Muscle layer of duodenum (tissue), 2 donors: ENCODE measurements around the gene PLA2G7.
"Not testable (repeated sequence)": the region's sequence is repeated elsewhere in the genome, so short reads cannot be mapped to it uniquely, and the experiment has no call there.

Experiments used
- H3K27ac ChIP-seq: one replicate; pipeline ENCODE4 v1.7.0; 2013; ENCODE audit warnings: mild to moderate bottlenecking, low read length
- H3K27me3 ChIP-seq: one replicate; pipeline ENCODE4 v1.7.0; 2013; ENCODE audit warnings: low read depth, mild to moderate bottlenecking, control low read depth, low read length
- H3K36me3 ChIP-seq, 2 donors: one replicate each; pipeline ENCODE4 v1.7.0; 2013; ENCODE audit warnings: low read length in 2 of 2, control low read depth in 1 of 2, mild to moderate bottlenecking in 1 of 2; ENCODE audit not compliant: insufficient read depth in 2 of 2, control insufficient read depth in 1 of 2
- H3K4me1 ChIP-seq, 2 donors: one replicate each; pipeline ENCODE4 v1.7.0; 2013; ENCODE audit warnings: low read length in 2 of 2, mild to moderate bottlenecking in 2 of 2, control low read depth in 1 of 2, moderate library complexity in 1 of 2; ENCODE audit not compliant: insufficient read depth in 2 of 2, control insufficient read depth in 1 of 2
- H3K4me3 ChIP-seq, 2 donors: one replicate each; pipeline ENCODE4 v1.7.0; 2013; ENCODE audit warnings: low read length in 2 of 2, low read depth in 1 of 2, mild to moderate bottlenecking in 1 of 2
- H3K9me3 ChIP-seq, 2 donors: one replicate each; pipeline ENCODE4 v1.7.0; 2013; ENCODE audit warnings: low read length in 2 of 2, control low read depth in 1 of 2, mild to moderate bottlenecking in 1 of 2; ENCODE audit not compliant: control insufficient read depth in 1 of 2
- donor health status: healthy.

The PLA2G7 gene

DNA sequence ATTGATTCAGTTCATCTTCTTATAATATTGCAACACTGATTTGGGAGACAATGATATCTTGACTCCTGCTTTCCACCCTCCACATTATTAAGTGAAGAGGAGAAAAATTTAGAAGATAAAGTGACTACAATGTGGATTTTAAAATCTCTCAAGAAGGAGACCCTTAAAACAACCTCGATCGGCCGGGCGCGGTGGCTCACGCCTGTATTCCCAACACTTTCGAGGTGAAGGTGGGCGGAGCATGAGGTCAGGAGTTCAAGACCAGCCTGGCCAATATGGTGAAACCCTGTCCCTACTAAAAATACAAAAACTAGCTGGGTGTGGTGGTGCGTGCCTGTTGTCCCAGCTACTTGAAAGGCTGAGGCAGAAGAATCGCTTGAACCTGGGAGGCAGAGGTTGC lies 29.1 kb upstream of the PLA2G7 start:
- H3K9me3 ChIP-seq, H3K4me1 ChIP-seq, H3K4me3 ChIP-seq, H3K27me3 ChIP-seq, H3K36me3 ChIP-seq, H3K27ac ChIP-seq: not testable (repeated sequence)

DNA sequence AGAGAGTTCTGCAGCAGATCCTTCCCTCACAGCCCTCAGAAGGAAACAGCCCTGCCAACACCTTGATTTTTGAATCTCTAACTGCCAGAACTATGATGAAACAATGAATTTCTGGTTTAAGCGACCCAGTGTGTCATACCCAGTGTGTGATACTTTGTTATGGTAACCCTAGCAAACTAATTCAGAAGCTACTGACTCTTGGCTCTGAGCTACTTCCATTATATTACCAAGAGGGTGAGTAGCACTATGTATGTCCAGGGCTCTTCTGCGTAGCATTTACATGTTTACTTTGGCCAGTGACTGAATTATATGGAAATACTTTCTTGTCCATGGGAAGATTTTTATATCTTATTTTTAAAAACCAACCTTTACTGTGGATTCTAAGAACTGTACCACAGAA lies 28.3 kb upstream of the PLA2G7 start:
- H3K27me3 ChIP-seq = no peaks in the 10 kb centered on the region
- no peaks in the 10 kb centered on the region for H3K4me1 ChIP-seq
- no peaks in the 10 kb centered on the region for H3K36me3 ChIP-seq
- H3K9me3 ChIP-seq = no peaks in the 10 kb centered on the region
- no peak overlapping the region for H3K4me3 ChIP-seq
- H3K27ac ChIP-seq = no peak overlapping the region

DNA sequence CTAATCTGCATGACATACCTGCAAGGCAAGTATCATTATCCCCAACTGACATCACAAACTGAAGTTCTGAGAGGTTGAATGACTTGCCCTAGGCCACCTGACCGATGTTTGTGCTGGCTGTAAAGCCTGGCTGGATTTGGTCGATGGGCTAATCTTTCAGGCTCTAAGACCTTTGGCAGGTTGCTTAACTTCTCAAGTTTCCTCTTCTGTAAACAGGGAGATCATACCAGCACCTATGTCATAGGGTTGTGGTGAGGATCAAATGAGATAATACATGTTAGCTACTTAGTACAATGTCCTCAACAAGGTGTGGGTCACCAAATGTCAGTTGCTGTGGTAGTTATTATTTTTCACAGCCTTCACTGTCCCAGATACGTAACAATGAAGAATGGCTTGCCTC lies 25.8 kb upstream of the PLA2G7 start:
- H3K4me1 ChIP-seq = no peaks in the 10 kb centered on the region
- H3K27me3 ChIP-seq = no peaks in the 10 kb centered on the region
- H3K4me3 ChIP-seq = no peak overlapping the region
- no peaks in the 10 kb centered on the region for H3K36me3 ChIP-seq
- no peak overlapping the region for H3K27ac ChIP-seq
- H3K9me3 ChIP-seq = no peaks in the 10 kb centered on the region

DNA sequence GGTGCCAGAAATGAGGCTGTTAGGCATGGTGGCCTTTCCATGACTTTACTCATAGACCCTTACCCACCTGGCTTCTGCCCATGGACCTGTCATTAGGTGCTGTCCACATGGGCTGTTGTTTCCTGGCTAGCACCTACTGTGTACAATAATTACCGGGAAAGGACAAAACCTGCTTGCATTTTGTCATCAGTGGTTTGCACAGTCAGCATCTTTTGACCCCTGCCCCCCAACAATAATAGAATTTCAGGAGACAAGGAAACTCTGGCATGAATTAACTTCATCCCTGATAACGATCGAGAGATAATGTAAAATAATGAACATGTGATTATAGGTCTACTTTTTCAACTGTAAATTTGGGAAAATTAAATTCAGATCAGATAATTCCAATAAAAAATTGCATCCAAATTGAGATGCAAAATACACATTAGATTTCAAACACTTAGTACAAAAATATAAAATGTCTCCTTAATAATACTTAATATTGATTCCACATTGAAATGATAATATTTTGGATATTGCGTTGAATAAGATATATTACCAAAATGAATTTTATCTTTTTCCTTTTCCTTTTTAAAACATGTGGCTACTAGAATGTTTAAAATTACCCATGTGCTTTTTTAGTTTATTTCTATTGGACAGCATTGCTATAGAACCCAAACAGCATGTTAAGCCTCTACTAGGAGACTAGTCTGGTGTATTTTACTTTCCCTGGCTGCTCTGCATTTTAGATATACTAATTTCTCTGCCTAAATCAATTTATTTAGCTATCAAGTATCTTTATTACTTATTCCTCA lies 24.0 kb upstream of the PLA2G7 start:
- Histone ChIP-seq H3K4me1 (no peaks in the 10 kb centered on the region), H3K36me3 (no peaks in the 10 kb centered on the region), H3K27ac (no peak overlapping the region), H3K9me3 (no peaks in the 10 kb centered on the region), H3K27me3 (no peaks in the 10 kb centered on the region), H3K4me3 (no peak overlapping the region)

DNA sequence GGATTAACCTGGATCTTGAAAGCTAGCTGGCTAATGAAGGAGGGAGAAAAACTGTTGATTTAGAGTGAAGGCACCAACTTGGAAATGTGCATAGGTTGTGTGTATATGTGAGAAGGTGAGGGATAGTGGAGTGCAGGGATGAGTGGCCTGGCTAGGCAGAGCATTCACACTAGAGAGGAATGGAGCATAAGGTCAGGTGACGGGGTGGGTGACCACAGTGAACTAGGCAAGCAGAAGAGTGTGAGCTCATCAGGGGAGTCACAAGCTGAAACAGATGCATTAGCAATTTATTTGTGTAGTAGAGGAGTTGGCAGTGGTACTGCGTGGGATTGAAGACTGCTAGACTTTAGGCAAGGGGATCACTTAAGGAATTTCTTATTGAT lies 22.0 kb upstream of the PLA2G7 start:
- Histone ChIP-seq H3K27ac (no peak overlapping the region), H3K27me3 (no peaks in the 10 kb centered on the region), H3K4me3 (no peak overlapping the region), H3K4me1 (no peaks in the 10 kb centered on the region), H3K9me3 (no peaks in the 10 kb centered on the region), H3K36me3 (no peaks in the 10 kb centered on the region)

DNA sequence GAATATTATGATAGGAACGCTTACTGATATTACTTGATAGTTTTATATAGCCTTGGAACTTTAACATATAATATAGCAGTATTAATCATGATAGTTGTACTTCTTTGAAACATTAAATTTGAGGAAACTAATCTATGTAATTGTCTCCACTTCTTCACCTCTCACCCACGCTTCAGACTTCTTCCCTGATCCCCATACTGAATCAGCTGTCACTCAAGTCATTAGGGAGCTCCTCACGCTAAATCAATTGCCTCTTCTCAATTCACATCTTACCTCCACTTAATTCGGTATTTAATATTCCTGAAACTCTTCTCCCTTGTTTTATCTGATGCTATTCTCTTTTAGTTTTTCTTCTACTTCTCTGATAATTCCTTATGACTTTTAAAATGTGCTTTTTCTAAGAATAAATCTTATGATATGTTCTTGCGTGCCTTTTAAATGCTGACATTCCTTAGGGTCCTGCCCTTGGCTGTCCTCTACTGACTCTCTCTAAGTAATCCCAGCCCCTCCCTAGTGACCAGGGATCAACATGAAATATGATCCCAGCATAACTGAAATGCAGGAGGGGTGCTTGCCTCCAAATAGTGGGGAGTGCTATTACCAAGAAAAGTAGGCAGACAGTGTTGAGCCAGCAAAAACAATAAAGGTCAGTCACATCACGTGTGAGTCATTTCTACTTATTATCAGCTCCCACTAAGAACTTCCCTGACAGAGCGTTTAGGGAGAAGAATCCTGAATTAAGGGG lies 21.5 kb upstream of the PLA2G7 start:
- Histone ChIP-seq H3K36me3 (no peaks in the 10 kb centered on the region), H3K27me3 (no peaks in the 10 kb centered on the region), H3K4me1 (no peaks in the 10 kb centered on the region), H3K4me3 (no peak overlapping the region), H3K27ac (no peak overlapping the region), H3K9me3 (no peaks in the 10 kb centered on the region)

DNA sequence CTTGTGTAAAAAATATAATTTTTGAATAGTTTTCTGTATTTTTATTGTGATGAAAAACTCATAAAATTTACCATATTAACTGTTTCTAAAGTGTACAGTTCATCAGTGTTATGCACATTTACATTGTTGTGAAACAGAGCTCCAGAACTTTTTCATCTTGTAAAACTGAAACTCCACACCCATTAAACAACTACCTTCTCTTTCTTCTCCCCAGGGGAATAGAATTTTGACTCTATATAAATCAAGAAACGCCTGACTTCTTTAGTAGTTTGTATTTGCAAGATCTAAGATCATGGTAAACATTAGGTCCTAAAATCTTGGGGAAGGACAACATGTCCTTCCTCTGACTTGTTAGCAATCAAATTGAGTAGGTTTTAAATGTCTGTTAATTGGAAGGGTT lies 20.7 kb upstream of the PLA2G7 start:
- no peaks in the 10 kb centered on the region for H3K9me3 ChIP-seq
- no peak overlapping the region for H3K4me3 ChIP-seq
- no peaks in the 10 kb centered on the region for H3K27me3 ChIP-seq
- H3K36me3 ChIP-seq = no peaks in the 10 kb centered on the region
- no peak overlapping the region for H3K27ac ChIP-seq
- no peaks in the 10 kb centered on the region for H3K4me1 ChIP-seq

DNA sequence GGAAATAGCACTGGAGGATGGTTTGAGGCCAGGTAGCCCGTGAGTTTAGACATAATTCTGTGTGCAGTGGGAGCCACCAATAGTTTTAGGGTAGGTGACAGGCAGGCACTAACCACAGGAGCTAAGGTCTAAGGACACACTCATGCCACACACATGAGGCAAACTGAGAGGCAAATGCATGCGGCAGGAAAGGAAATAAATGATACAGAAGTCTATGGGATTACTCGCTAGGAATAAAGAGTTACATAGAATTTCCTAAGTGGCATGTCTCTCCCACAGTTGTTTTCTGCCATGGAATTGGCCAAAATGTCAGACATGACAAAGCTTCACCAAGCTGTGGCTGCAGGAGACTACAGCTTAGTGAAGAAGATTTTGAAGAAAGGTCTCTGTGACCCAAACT lies 16.5 kb upstream of the PLA2G7 start:
- H3K27me3 ChIP-seq = no peaks in the 10 kb centered on the region
- H3K9me3 ChIP-seq = no peaks in the 10 kb centered on the region
- H3K36me3 ChIP-seq = no peaks in the 10 kb centered on the region
- H3K27ac ChIP-seq = no peak overlapping the region
- no peak overlapping the region for H3K4me3 ChIP-seq
- H3K4me1 ChIP-seq = no peaks in the 10 kb centered on the region

DNA sequence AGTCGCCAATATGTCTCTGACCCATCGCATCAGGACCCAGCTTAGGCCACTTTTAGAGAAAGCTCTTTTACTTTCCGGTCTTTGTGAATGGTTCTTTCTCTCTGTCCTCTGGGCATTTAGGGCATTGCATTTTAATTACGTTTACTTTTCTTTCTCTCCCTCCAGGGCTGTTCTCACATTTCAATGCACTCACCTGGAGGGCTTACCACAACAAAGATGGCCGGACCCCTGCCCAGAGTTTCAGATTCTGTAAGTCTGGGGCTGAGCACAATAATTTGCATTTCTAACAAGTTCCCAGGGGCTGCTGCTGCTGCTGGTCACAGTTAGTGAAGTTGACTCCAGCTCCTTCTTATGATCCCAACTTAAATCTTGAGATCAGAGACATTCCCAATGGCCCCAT lies 14.6 kb upstream of the PLA2G7 start:
- Histone ChIP-seq H3K4me1 (no peaks in the 10 kb centered on the region), H3K4me3 (no peak overlapping the region), H3K36me3 (no peaks in the 10 kb centered on the region), H3K27me3 (no peaks in the 10 kb centered on the region), H3K9me3 (no peaks in the 10 kb centered on the region), H3K27ac (no peak overlapping the region)

DNA sequence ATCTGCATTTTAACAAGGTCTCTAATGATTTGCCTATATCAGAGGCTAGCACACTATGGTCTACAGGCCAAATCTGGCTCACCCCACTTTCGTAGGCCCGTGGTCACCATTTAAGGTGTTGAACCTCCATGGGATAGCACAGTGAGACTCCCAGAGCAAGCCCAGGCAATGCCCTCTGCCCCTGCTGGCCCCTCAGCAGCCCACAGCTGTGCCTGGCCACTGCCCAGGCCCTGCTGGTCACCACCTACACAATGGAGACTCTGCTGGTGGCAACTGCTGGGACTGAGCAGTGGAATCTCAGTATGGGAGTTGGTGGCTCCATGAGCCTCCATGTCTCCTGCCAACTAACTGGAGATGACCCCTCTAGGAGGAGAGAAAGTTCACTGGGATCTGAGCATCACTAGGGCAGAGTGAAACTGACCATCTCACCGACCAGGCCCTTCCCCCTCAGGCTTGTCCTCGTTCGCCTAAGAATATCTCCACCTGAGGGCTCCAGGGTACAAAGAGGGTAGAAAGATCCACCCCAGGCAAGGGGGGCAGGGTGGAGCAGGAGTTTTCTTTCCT lies 13.8 kb upstream of the PLA2G7 start:
- no peak overlapping the region for H3K27ac ChIP-seq
- no peaks in the 10 kb centered on the region for H3K27me3 ChIP-seq
- H3K9me3 ChIP-seq = no peaks in the 10 kb centered on the region
- H3K4me3 ChIP-seq = no peak overlapping the region
- H3K4me1 ChIP-seq = no peaks in the 10 kb centered on the region
- no peaks in the 10 kb centered on the region for H3K36me3 ChIP-seq

DNA sequence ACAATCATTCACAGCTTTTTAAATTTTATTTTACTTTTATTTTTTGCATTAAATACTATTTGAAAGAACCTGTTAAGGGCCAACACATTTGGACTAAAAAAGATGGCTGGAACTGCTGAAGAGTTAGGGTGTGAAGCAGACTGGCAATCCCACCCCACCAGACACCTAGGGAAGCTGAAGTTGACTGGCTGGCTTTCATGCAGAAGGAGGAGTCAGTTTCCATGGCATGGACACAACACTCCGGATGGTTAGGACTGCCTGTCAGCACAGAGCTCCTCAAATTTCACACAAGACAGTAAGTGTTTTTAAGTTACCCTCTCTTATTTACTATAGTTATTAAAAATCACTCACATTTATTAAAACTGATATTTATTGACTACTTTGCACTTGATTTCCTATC lies 11.5 kb upstream of the PLA2G7 start, which contains the start of gene ANKRD66:
TSS of gene ANKRD66 (plus strand) at position 238 of the 400 bp plus-strand sequence. CDS start 5,016 bp downstream, outside the sequence.
- no peaks in the 10 kb centered on the region for H3K27me3 ChIP-seq
- no peak within 1 kb of the TSS for H3K4me3 ChIP-seq
- H3K36me3 ChIP-seq = no peaks in the 10 kb centered on the region
- H3K4me1 ChIP-seq = no peaks in the 10 kb centered on the region
- no peaks in the 10 kb centered on the region for H3K9me3 ChIP-seq
- H3K27ac ChIP-seq = no peak within 1 kb of the TSS
